ENCODE results near the gene PAEP.

Gene PAEP

DNA sequence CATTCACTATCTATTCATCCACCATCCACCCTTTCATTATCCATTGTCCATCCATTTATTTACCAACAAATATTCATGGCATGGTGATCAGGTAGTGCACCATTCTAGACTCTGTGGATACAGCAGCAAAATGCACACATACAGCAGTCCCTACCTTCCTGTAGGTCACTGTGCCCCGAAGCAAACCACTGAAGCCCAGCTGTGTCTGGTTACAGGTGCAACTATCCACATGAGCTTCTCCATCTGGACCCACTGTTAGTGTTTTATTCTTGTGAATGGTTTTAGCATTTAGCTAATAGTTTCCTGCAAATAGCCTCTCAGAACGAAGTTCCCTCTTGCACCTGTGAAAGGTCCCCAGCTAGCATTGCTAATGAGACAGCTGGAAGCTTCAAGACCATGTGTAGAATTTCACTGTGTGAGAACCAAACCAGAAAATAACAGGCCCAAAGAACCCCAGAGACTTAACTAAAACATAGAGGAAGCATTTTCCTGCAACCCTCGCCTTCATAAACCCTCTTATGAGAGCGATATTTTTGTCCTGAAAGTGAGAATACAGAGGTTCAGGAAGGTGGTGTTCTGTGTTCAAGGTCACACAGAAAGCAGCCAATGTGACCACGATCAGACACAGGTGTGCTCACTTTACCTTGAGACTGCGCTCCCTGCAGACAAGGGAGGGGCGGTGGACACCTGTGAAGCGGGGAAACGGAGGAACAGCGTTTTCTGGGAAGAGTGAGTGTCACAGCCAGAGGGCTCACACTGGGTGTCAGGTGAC is 18.5 kb downstream of the PAEP start:
- no peak for DNase-seq

DNA sequence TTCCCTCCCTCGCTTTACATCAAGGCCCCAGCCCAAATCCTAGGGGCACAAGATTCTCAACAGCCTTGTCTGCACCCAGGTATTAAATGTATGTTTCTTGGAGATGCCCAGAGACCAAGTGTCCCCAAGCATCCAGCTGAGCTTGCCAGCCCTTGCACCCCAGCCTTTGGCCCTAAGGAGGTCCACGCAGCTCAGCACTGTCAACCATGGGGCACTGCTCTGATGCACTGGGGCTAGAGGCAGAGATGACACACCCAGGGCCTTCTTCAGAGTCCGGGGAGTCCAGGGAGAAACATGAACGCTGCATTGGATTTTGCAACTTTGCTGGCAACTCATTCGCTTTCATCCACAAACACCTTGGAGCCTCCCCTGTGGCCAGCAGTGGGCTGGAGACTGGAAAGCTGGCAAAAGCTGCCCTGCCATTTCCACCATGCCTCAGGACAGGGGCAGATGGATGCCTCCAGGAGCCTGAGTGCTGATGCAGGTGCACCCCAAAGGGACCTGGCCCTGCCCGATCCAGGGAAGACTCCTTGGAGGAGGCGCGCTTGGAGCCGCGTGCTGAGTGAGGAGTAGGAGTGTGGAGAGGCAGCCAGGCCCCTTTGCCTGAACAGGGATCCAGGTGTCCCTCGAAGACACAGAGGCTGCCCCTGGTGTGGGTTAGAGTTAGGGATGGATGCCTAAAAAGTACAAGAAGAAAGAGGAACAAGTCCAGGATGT is 19.3 kb downstream of the PAEP start:
- DNase-seq, result no peak

DNA sequence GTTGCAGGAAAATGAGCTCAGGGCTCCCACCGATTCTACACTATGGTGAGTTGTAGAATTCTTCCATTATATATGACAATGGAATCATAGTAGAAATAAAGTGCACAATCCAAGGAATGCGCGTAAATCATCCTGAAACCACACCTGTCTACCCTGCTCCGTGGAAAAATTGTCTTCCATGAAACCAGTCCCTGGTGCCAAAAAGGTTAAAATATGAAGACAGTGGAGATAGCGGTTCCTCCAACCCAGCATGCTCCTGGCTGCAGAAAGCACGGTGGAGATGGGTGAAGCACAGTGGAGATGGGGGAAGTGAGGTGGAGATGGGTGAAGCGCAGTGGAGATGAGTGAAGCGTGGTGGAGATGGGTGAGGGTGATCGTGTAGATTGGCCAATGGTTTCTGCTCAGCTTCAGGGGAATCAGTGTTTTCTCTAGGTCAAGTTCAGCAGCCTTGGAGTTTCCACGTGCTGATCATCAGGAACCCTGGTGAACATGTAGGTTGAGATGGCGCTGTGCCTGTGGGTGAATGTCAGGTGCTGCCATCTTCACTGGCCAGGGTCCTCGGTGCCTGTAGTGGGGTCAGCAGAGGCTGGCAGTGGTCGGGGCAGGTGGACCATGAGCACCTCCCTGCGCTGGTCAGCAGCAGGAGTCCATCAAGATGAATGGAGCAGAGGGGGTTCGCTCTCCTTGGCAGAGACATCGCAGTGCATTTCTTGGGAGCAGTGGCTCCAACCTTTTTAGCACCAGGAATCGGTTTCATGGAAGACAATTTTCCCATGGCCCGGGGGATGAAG is 20.3 kb downstream of the PAEP start:
- no peak for DNase-seq

GRCh38 chr9:135582541-135582940 is 21.0 kb downstream of the PAEP start:
- no peak for DNase-seq

DNA sequence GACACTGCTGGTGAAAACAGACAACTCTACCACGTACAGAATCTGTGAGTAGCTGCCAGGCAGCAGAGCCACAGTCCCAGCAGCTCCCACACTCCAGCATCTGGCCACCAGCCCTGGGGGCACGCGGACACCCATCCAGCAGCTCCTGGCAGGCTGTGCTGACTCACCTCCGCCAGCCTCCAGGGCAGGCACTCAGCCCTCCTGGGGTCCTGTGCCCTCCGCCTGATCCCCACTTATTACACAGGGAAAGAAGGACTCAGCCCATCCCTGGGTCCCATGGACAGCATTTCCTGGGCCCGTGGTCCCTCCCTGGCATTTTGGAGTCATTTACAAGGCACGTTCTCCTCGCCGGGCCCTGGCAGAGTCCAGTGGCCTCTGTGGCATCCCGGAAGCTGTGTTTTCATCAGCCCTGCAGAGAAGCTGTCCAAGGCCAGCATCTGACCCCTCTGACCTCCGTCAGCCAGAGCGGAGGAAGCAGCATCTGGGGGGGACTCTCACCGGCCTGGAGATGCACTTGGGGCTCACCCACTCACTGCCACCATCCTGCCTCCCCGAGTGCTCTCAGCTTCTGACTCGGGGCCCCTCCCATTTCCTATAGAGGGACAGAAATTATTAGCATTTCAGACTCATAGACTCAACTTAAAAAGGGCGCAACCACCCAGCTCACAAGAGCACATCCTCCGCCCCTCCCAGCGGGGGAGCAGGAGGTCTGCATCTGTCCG is 21.6 kb downstream of the PAEP start:
- DNase-seq, result no peak

GRCh38 chr9:135583688-135584011 is 22.1 kb downstream of the PAEP start:
- no peak for DNase-seq

- no peak for DNase-seq
These were observed 22.8 kb downstream of the PAEP start for GRCh38 chr9:135584371-135584770.

DNA sequence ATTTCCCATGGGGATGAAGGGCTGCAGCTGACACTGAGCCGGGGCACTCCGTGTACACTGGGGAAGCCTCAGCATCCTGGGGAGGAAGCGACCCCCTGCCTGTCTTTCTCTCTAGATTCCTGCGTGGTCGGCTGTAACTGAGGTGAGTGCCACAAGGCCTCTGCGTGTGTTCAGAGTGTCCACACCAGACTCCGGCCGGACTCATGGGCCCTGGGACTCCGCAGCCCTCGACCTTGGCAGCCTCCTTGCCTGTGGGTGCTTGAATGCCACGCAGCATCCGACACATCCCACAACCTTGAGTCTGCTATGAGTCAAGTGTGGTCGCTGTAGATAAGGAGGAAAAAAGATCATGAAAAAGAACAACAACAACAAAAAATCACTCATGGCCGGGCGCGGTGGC is 23.4 kb downstream of the PAEP start:
- DNase-seq, result no peak

DNA sequence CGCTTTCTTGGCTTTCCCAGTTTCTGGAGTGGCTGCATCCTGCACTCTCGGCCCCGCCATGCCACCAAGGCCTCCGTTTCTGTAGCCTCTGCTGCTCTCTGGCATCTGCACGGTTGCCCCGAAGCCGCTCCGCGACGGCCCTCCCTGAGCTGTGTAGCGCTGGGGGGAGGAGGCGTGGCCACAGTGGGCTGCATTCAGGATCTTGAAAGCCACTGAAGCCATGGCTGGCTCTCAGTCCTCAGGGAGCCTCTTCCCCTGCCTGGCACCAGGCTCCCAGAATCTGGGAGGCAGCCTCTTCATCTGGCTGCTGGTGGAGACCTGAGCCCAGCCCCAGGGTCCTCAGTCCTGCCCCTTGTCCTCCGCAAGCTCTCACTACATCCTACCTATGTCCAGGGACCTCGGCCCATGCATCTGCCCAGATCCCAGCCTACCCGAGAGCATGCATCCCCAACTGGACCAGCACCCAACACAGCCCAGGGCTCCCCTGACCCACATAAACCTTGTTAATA is 25.1 kb downstream of the PAEP start:
- no peak for DNase-seq

GRCh38 chr9:135587658-135588057 is 26.1 kb downstream of the PAEP start:
- no peak for DNase-seq

DNA sequence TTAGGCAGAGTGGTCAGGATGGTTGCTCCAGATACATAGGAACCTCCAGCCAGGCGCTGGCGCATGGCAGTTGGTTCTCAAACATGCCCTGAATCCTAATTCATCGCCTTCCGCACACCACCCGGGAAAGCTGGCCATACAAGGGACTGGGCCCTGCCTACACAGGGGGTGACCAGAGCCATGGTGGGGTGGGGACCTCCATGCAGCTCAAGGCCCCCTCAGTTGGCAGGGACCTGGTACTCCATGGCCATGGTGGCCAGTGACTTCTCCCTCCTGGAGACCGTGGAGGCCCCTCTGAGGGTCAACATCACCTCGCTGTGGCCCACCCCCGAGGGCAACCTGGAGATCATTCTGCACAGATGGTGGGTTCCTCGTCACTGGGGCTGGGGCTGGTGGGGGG is 26.8 kb downstream of the PAEP start:
- no peak for DNase-seq

GRCh38 chr9:135588886-135589595 is 27.5 kb downstream of the PAEP start:
- DNase-seq, result no peak

GRCh38 chr9:135589596-135590485 is 28.3 kb downstream of the PAEP start:
- DNase-seq, result no peak

DNA sequence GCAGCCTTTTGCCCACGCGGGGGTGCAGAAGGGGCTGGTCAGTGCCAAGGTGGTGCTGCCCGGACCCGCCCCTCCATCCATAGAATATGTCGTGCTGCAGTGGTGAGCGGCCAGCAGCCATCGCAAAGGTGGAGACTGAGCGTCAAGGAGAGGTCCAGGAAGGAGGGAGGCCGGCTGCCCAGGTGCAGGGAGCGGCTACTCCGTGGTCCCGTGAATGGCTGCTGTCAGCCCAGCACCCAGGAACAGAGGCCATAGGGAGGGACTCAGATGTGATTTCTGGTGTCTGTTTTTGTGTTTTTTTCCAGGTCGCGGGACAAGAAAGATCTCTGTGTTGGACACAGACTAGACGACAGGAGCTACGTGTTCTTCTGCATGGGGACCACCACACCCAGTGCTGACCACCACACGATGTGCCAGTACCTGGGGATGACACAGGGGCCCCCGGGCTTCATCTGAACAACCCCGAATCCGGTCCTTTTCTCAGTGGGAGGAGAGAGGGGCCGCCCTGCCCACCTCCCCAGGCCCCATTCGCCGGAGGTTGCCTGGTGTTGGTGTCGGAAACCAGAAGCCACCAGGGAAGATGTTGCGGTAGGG is 29.0 kb downstream of the PAEP start:
- DNase-seq, result no peak

GRCh38 chr9:135591506-135592330 is 30.2 kb downstream of the PAEP start:
- DNase-seq, result peak; percentile 5

DNA sequence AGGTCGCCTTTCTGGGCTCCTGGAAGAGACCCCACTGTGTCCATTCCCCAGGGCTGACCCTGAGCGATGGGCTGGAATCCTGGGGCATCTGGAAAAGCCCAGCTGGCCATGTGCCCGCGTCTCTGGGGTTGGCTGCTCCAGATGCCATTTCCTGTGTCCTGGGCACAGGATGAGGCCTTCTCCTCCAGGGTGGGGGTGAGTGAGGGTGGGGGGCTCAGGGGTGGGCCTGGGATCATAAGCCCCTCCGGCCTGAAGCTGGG is 30.7 kb downstream of the PAEP start:
- no peak for DNase-seq

DNA sequence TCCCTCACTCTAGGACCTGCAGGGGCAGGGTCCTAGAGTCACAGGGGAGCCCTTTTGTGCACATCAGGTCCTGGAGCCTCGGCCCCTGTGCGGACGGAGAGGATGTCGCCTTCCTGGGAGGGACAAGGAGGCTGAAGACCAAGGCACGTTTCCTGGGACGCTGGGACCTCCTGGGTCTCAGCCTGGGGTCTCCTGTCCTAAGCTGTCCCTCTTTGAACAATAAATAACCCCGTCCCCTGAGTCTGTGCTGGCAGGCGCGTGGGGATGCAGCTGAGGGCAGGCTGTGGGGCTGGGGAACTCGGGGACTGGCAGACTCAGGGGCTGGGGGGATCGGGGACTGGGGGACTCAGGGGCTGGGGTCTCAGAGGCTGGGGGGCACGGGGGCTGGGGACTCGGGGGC is 31.1 kb downstream of the PAEP start:
- DNase-seq, result peak; percentile 2

GRCh38 chr9:135596211-135596610 is 34.7 kb downstream of the PAEP start:
- no peak for DNase-seq

- DNase-seq, result peak; percentile 3
These were observed 38.8 kb downstream of the PAEP start for GRCh38 chr9:135600296-135600817.

DNA sequence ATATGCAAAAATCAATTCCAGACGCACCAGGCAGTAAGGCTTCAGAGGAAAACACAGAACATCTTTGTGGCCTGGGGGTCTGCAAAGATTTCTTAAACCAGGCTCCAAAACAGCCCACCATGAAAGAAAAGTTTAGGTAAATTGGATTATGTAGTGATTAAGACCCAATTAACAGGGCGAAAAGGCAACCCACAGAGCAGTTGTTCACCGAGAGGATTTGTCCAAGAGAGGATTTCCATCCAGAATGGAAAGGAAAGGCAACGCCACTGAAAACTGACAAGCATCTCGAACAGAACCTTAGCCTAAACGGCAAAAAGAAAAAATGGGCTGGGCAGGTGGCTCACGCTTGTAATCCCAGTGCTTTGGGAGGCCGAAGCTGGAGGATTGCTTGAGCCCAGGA is 40.4 kb downstream of the PAEP start:
- peak; percentile 1 for DNase-seq

All from stimulated activated CD8-positive, alpha-beta memory T cell treated with anti-CD3 and anti-CD28 coated beads, Interleukin-4, amount 100 ng/mL, for 48 hours (primary cell).